Activated CD8-positive, alpha-beta T cell treated with anti-CD3 and anti-CD28 coated beads, Interleukin-2, amount 10 ng/mL, durations not matched to agents 7 days and 5 days (primary cell): ENCODE results near the gene FLACC1. TPM values are rescaled to one million over a fixed set of nuclear protein-coding genes. Genes with fewer than 3 reads are reported as not detected.

Source experiments
- ATAC-seq: fragments of 150-1000 bp; cut with Tn5 transposase; one replicate; pipeline ENCODE4 v1.10.0; 2021; ENCODE audit warnings: moderate library complexity
- CTCF ChIA-PET: fragments of 350-600 bp; sonication (Branson Sonifier 250); formaldehyde crosslinking; loops from one replicate; lab custom pipeline; 2021; ENCODE audit warnings: antibody characterized with exemption; lab: Charles Lee
- POLR2A ChIA-PET: fragments of 350-600 bp; sonication (Branson Sonifier 250); formaldehyde crosslinking; loops from one replicate; lab custom pipeline; 2021; ENCODE audit warnings: antibody characterized with exemption; lab: Charles Lee
- DNase-seq: peaks from one replicate; pipeline ENCODE4 v3.0.0-alpha.2; 2020
- H3K27ac Mint-ChIP-seq: one replicate; pipeline ENCODE4 v1.8.0; 2021; ENCODE audit warnings: mild to moderate bottlenecking, mixed read lengths
- H3K27me3 Mint-ChIP-seq: one replicate; pipeline ENCODE4 v1.8.0; 2021; ENCODE audit warnings: low read depth, mixed read lengths
- H3K36me3 Mint-ChIP-seq: one replicate; pipeline ENCODE4 v1.8.0; 2021; ENCODE audit warnings: low read depth, mixed read lengths
- H3K4me1 Mint-ChIP-seq: one replicate; pipeline ENCODE4 v1.8.0; 2021; ENCODE audit warnings: low read depth, mixed read lengths
- H3K4me3 Mint-ChIP-seq: one replicate; pipeline ENCODE4 v1.8.0; 2021; ENCODE audit warnings: mild to moderate bottlenecking, mixed read lengths
- H3K9me3 Mint-ChIP-seq: one replicate; pipeline ENCODE4 v1.8.0; 2022; ENCODE audit warnings: mixed read lengths; ENCODE audit not compliant: insufficient read depth
- total RNA-seq, 2 experiments: library from RNA; stranded (reverse); gene quantifications; one replicate each; pipeline ENCODE4 v1.2.3, GENCODE V29; 2021

Gene FLACC1
- total RNA-seq, 2 experiments from 2014 or later = 2.8 to 3.0 TPM

- DNase-seq (peak; percentile 19), ATAC-seq (no peak)
- POLR2A ChIA-PET = interaction anchor here (0.7 to 13.5 kb wide), 13 partner anchors 8 to 1005 kb away, joined by 3 to 221 read pairs (median 5); partner anchors contain the start of genes CFLAR, ORC2, STRADB and TRAK2
- Mint-ChIP-seq H3K4me1 (peaks cover 73% of the 10 kb centered on the region), H3K36me3 (peaks cover 41% of the 10 kb centered on the region), H3K9me3 (no peaks in the 10 kb centered on the region), H3K27ac (peak overlapping the region; percentile 96), H3K27me3 (no peaks in the 10 kb centered on the region), H3K4me3 (peak overlapping the region; percentile 92)
- CTCF ChIA-PET = interaction anchor here (0.6 to 5.9 kb wide), 10 partner anchors 9 to 190 kb away, joined by 3 to 100 read pairs (median 8); partner anchors contain the start of genes CASP10 and STRADB
Observed at GRCh38 chr2:201261906-201262305, 95.2 kb downstream of the FLACC1 start.

GRCh38 chr2:201261471-201261870, 95.7 kb downstream of the FLACC1 start:
- ATAC-seq (peak; percentile 10), DNase-seq (peak; percentile 79)
- ChIA-PET CTCF (interaction anchor here (0.6 to 5.9 kb wide), 11 partner anchors 9 to 190 kb away, joined by 3 to 100 read pairs (median 6); partner anchors contain the start of genes CASP10 and STRADB), POLR2A (interaction anchor here (0.7 to 13.5 kb wide), 13 partner anchors 7 to 1005 kb away, joined by 3 to 221 read pairs (median 10); partner anchors contain the start of genes CFLAR, ORC2, STRADB and TRAK2)
- Mint-ChIP-seq H3K27ac (peak overlapping the region; percentile 96), H3K4me1 (peaks cover 73% of the 10 kb centered on the region), H3K4me3 (peak overlapping the region; percentile 92), H3K27me3 (no peaks in the 10 kb centered on the region), H3K9me3 (no peaks in the 10 kb centered on the region), H3K36me3 (peaks cover 38% of the 10 kb centered on the region)

- Mint-ChIP-seq H3K36me3 (peaks cover 30% of the 10 kb centered on the region), H3K4me3 (peak within 1 kb of the TSS; percentile 92), H3K27ac (peak within 1 kb of the TSS; percentile 96), H3K9me3 (no peaks in the 10 kb centered on the region), H3K27me3 (no peaks in the 10 kb centered on the region), H3K4me1 (peaks cover 74% of the 10 kb centered on the region)
- DNase-seq (peak; percentile 83), ATAC-seq (peak; percentile 44)
- ChIA-PET CTCF (interaction anchor here (1.0 to 5.9 kb wide), 11 partner anchors 9 to 143 kb away, joined by 3 to 100 read pairs (median 6); partner anchors contain the start of gene CASP10), POLR2A (interaction anchor here (0.6 to 13.5 kb wide), 27 partner anchors 9 to 1006 kb away, joined by 3 to 221 read pairs (median 5); partner anchors contain the start of genes CASP10, CFLAR, CLK1 and NIF3L1)
Observed at GRCh38 chr2:201260302-201260800, 96.8 kb downstream of the FLACC1 start, which contains the start of gene CASP8. CASP8 (plus strand) TSS chr2:201260536; CDS start chr2:201266487, 5,951 bp downstream.

DNA sequence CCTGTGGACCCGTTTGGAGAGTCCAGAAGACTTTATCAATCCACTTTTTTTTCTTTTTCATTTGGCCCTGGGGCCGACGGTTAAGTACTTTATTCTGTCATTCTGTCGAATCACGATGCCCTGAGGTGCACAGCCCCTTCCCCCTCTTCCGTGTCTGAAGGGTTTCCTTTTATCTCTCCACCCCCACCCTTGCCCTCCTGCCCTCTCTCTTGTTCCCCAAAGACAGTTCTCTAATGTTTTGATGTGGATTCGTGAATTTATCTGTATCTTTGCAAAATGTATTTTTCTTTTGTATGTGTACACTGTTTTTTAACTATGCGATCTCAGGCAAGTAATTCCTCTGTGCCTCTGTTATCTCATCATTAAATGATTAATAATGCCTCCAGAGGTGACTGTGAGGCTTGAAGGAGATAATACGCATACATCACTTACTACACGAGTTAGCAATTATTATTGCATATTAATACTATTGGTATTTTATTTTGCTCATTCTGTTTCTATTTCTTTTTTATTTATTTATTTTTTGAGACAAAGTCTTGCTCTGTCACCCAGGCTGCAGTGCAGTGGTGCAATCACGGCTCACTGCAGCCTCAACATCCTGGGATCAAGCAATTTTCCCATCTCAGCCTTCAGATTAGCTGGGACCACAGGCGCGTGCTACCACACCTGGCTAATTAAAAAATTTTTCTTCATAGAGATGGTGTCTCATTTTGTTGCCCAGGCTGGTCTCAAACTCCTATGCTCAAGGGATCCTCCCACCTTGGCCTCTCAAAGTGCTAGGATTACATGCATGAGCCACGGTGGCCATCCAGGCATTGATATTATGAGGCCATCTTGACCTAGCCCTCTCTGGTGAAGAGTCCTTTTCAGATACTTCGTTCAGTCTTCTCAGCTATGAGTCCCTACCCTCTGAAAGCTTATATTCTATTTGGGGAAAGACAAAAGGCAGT, 98.2 kb downstream of the FLACC1 start:
- Mint-ChIP-seq H3K27ac (peak overlapping the region; percentile 94), H3K27me3 (no peaks in the 10 kb centered on the region), H3K36me3 (peaks cover 37% of the 10 kb centered on the region), H3K9me3 (no peaks in the 10 kb centered on the region), H3K4me3 (peak overlapping the region; percentile 81), H3K4me1 (peaks cover 75% of the 10 kb centered on the region)
- ATAC-seq (no peak), DNase-seq (peak; percentile 27)
- POLR2A ChIA-PET = interaction anchor here (0.7 to 13.5 kb wide), 15 partner anchors 12 to 395 kb away, joined by 3 to 221 read pairs (median 6); partner anchors contain the start of genes CASP10, CFLAR, CLK1 and NIF3L1
- CTCF ChIA-PET = interaction anchor here (0.7 to 5.9 kb wide), 8 partner anchors 15 to 105 kb away, joined by 5 to 100 read pairs (median 6); partner anchors contain the start of gene CASP10

DNA sequence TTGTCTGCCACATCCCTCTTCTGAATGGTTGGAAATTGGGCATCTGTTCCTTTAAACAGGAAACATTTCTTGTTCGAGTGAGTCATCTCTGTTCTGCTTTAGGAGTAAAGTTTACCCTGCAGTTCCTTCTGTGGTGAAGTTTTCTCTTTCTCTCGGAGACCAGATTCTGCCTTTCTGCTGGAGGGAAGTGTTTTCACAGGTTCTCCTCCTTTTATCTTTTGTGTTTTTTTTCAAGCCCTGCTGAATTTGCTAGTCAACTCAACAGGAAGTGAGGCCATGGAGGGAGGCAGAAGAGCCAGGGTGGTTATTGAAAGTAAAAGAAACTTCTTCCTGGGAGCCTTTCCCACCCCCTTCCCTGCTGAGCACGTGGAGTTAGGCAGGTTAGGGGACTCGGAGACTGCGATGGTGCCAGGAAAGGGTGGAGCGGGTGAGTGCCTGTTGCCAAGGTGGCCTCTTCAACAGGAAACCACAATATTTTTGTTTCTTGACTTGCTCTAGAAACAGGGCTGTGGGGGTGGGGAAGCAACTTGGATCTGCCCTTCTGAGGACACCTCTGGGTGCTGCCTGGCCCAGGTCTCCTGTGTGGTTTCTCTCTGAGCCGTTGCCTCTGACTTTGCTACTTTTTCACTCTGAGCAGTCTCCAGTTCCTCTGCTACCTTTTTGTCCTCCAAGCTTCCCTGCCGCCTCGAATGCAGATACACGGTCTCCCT, 99.0 kb downstream of the FLACC1 start:
- Mint-ChIP-seq H3K4me3 (peak overlapping the region; percentile 81), H3K36me3 (peaks cover 39% of the 10 kb centered on the region), H3K27ac (peak overlapping the region; percentile 94), H3K27me3 (no peaks in the 10 kb centered on the region), H3K4me1 (peaks cover 74% of the 10 kb centered on the region), H3K9me3 (no peaks in the 10 kb centered on the region)
- peak; percentile 98 for DNase-seq
- ChIA-PET POLR2A (interaction anchor here (0.5 to 13.5 kb wide), 10 partner anchors 16 to 394 kb away, joined by 3 to 221 read pairs (median 4); partner anchors contain the start of genes CASP10, CLK1, NIF3L1 and PPIL3), CTCF (interaction anchor here (0.7 to 5.9 kb wide), 3 partner anchors 21 to 75 kb away, joined by 6 to 100 read pairs (median 6); partner anchors contain the start of gene CASP10)
- peak; percentile 71 for ATAC-seq

GRCh38 chr2:201257381-201257955, 99.7 kb downstream of the FLACC1 start:
- DNase-seq (peak; percentile 66), ATAC-seq (peak; percentile 35)
- POLR2A ChIA-PET = interaction anchor here (0.5 to 13.5 kb wide), 5 partner anchors 17 to 193 kb away, joined by 3 to 221 read pairs (median 4); no protein-coding TSS in a partner anchor
- no peaks in the 10 kb centered on the region for H3K27me3 Mint-ChIP-seq
- peaks cover 39% of the 10 kb centered on the region for H3K36me3 Mint-ChIP-seq
- H3K27ac Mint-ChIP-seq = peak overlapping the region; percentile 94
- H3K9me3 Mint-ChIP-seq = no peaks in the 10 kb centered on the region
- peaks cover 76% of the 10 kb centered on the region for H3K4me1 Mint-ChIP-seq
- CTCF ChIA-PET = interaction anchor here (0.6 to 6.9 kb wide), 4 partner anchors 11 to 74 kb away, joined by 3 to 100 read pairs (median 28); partner anchors contain the start of gene CASP10
- peak overlapping the region; percentile 81 for H3K4me3 Mint-ChIP-seq

DNA sequence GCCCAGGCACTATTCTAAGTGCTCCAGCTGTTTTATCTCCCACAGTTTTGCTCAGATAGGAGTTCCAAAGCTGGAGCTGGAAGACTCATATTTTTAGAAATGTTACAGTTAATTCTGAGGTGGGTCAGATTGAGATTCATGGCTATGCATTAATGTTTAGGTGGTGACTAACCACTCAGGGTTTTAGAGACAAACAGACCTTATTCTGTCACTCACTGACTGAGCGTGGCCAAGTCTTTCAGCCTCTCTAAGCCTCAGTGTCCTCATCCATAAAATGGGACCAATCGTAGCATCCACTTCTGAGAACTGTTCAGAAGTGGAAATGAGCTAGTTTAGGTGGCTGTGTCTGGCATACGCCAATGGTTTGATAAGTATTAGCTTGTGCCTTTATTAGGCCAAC, 101.1 kb downstream of the FLACC1 start:
- H3K4me3 Mint-ChIP-seq = no peak overlapping the region
- ATAC-seq (no peak), DNase-seq (peak; percentile 17)
- H3K36me3 Mint-ChIP-seq = peaks cover 43% of the 10 kb centered on the region
- H3K27ac Mint-ChIP-seq = peak overlapping the region; percentile 94
- ChIA-PET POLR2A (interaction anchor here (0.6 to 13.5 kb wide), 3 partner anchors 9 to 388 kb away, joined by 4 to 221 read pairs (median 5); no protein-coding TSS in a partner anchor), CTCF (interaction anchor here (1.5 to 6.9 kb wide), 4 partner anchors 12 to 108 kb away, joined by 5 to 50 read pairs (median 6); no protein-coding TSS in a partner anchor)
- no peaks in the 10 kb centered on the region for H3K27me3 Mint-ChIP-seq
- H3K9me3 Mint-ChIP-seq = no peaks in the 10 kb centered on the region
- peaks cover 78% of the 10 kb centered on the region for H3K4me1 Mint-ChIP-seq

DNA sequence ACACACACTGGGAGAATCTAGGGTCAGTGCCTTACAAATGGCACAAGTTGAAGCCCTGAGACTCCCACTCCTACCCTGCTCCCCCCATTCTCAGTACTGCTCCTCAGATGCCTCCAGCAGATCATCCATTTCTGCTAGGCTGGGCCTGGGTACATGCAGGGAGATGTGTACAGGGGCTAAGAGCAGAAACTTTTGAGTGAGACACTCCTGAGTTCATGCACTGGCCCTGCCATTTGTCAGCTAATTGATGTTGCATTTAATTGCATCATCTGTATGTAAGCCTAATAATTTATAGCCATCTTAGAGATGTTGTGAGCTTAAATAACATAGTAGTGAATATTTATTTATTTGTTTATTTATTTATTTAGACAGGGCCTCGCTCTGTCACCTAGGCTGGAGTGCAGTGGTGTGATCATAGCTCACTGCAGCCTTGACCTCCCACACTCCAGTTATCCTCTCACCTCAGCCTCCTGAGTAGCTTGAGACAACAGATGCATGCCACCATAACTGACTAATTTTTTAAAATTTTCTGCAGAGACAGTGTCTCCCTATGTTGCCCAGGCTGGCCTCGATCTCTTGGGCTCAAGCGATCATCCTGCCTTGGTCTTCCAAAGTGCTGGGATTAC, 101.6 kb downstream of the FLACC1 start:
- peak overlapping the region; percentile 94 for H3K27ac Mint-ChIP-seq
- H3K36me3 Mint-ChIP-seq = peaks cover 45% of the 10 kb centered on the region
- peaks cover 2% of the 10 kb centered on the region for H3K9me3 Mint-ChIP-seq
- H3K4me3 Mint-ChIP-seq = no peak overlapping the region
- ChIA-PET CTCF (interaction anchor here (1.5 to 6.9 kb wide), 4 partner anchors 11 to 109 kb away, joined by 5 to 50 read pairs (median 6); no protein-coding TSS in a partner anchor), POLR2A (interaction anchor here (0.6 to 13.5 kb wide), 3 partner anchors 10 to 388 kb away, joined by 4 to 221 read pairs (median 5); no protein-coding TSS in a partner anchor)
- DNase-seq = peak; percentile 20
- no peaks in the 10 kb centered on the region for H3K27me3 Mint-ChIP-seq
- no peak for ATAC-seq
- peaks cover 84% of the 10 kb centered on the region for H3K4me1 Mint-ChIP-seq

DNA sequence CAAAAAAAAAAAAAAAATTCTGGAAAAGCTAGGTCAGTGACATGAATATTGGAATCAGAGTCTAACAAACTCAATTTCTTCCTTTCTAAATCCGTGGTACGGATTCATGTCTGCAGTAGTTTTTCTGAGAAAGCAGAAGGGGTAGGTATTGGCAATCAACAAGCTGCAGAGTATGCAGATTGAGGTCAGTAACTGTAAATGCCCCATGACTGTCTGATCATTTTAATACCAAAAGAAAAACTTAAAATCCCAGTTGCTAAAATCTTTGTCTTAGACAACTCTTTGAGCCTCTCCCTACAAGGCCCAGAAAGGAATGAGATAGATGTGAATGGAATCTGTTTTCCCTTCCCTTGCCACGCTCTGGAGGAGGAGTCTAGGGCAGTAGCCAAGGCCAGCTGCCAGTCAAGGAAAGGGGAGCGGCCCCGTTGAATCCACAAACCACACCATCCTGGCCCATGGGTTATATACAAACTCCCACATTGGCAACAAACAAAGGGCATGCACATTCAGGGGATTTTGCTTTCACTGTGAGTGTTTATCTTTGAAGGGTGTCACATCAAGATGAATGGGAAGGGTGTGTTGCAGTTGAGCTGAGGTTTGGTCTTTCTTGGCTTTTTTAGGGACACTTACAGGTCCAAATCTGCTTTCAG, 102.9 kb downstream of the FLACC1 start:
- H3K4me3 Mint-ChIP-seq = no peak overlapping the region
- no peak for DNase-seq

More for the DNA sequence above, 102.9 kb downstream of the FLACC1 start:
- H3K27ac Mint-ChIP-seq = peak overlapping the region; percentile 48
- peaks cover 14% of the 10 kb centered on the region for H3K9me3 Mint-ChIP-seq
- no peak for ATAC-seq
- peaks cover 54% of the 10 kb centered on the region for H3K36me3 Mint-ChIP-seq
- ChIA-PET CTCF (interaction anchor here (0.7 to 6.9 kb wide), 5 partner anchors 10 to 110 kb away, joined by 3 to 50 read pairs (median 3); no protein-coding TSS in a partner anchor), POLR2A (interaction anchor here (0.6 to 3.9 kb wide), 7 partner anchors 9 to 390 kb away, joined by 3 to 31 read pairs (median 4); partner anchors contain the start of genes CASP10 and CLK1)
- H3K4me1 Mint-ChIP-seq = peaks cover 82% of the 10 kb centered on the region
- H3K27me3 Mint-ChIP-seq = no peaks in the 10 kb centered on the region
